WTC11 (cell line): ENCODE measurements around the gene IL27RA. TPM values are rescaled to one million over a fixed set of nuclear protein-coding genes. Genes with fewer than 3 reads are reported as not detected.
"Not testable (repeated sequence)": the region's sequence is repeated elsewhere in the genome, so short reads cannot be mapped to it uniquely, and the experiment has no call there.

ENCODE experiments used
- ATAC-seq: fragments of 200-7000 bp; cut with Tn5 transposase; 2 replicates; pipeline ENCODE4 v1.10.0; 2021; ENCODE audit warnings: mild to moderate bottlenecking, moderate library complexity
- CTCF ChIA-PET: fragments of 300-600 bp; sonication (Branson Sonifier 250); formaldehyde crosslinking; loops from one replicate; lab custom pipeline; 2021; ENCODE audit warnings: antibody characterized with exemption; lab: Charles Lee
- POLR2A ChIA-PET: fragments of 350-600 bp; sonication (Branson Sonifier 250); formaldehyde crosslinking; loops from one replicate; lab custom pipeline; 2021; ENCODE audit warnings: antibody characterized with exemption; lab: Charles Lee
- DNase-seq: peaks from one replicate; pipeline ENCODE4 v3.0.0; 2021; ENCODE audit warnings: low spot score
- H3K27ac Mint-ChIP-seq: 2 replicates; pipeline ENCODE4 v1.8.0; 2021; ENCODE audit warnings: mixed read lengths
- H3K27me3 Mint-ChIP-seq: 2 replicates; pipeline ENCODE4 v1.8.0; 2021; ENCODE audit warnings: low read depth, mild to moderate bottlenecking, moderate library complexity, mixed read lengths
- H3K36me3 Mint-ChIP-seq: 2 replicates; pipeline ENCODE4 v1.8.0; 2021; ENCODE audit warnings: mixed read lengths
- H3K4me1 Mint-ChIP-seq: 2 replicates; pipeline ENCODE4 v1.8.0; 2022; ENCODE audit warnings: mixed read lengths
- H3K4me3 Mint-ChIP-seq: 2 replicates; pipeline ENCODE4 v1.8.0; 2021; ENCODE audit warnings: mild to moderate bottlenecking, moderate library complexity, mixed read lengths
- H3K9me3 Mint-ChIP-seq: 2 replicates; pipeline ENCODE4 v1.8.0; 2021; ENCODE audit warnings: mixed read lengths
- ATF1 ChIP-seq: sonication (generic); formaldehyde crosslinking; IDR thresholded peaks from 2 replicates; pipeline ENCODE4 v1.8.1; 2023; ENCODE audit warnings: mild to moderate bottlenecking, moderate library complexity, missing genetic modification reagents
- ESRRA ChIP-seq: sonication (generic); formaldehyde crosslinking; IDR thresholded peaks from 2 replicates; pipeline ENCODE4 v1.8.1; 2022; ENCODE audit warnings: mild to moderate bottlenecking, missing genetic modification reagents, borderline replicate concordance
- MYBL2 ChIP-seq: sonication (generic); formaldehyde crosslinking; IDR thresholded peaks from 2 replicates; pipeline ENCODE4 v1.8.1; 2023; ENCODE audit warnings: mild to moderate bottlenecking, moderate library complexity, missing genetic modification reagents
- NFATC4 ChIP-seq: fragments of 250-450 bp; sonication (Bioruptor Pico); IDR thresholded peaks from 2 replicates; pipeline ENCODE4 v1.9.0; 2021; ENCODE audit warnings: mild to moderate bottlenecking
- RORB ChIP-seq: fragments of 250-450 bp; sonication (Bioruptor Pico); IDR thresholded peaks from 2 replicates; pipeline ENCODE4 v1.9.0; 2021; ENCODE audit warnings: mild to moderate bottlenecking
- SP1 ChIP-seq: sonication (generic); formaldehyde crosslinking; conservative IDR thresholded peaks from 2 replicates; pipeline ENCODE4 v1.8.1; 2022; ENCODE audit warnings: missing genetic modification reagents
- TEAD1 ChIP-seq: sonication (generic); formaldehyde crosslinking; IDR thresholded peaks from 2 replicates; pipeline ENCODE4 v1.8.0; 2022; ENCODE audit warnings: mild to moderate bottlenecking, missing genetic modification reagents
- ZNF317 ChIP-seq: sonication (generic); formaldehyde crosslinking; IDR thresholded peaks from 2 replicates; pipeline ENCODE4 v1.8.1; 2023; ENCODE audit warnings: low read depth, mild to moderate bottlenecking, moderate library complexity, missing genetic modification reagents, borderline replicate concordance
- total RNA-seq: library from RNA; stranded (reverse); gene quantifications from 3 replicates; pipeline ENCODE4 v1.2.3, GENCODE V29; 2021
- TF ChIP-seq, protein P1 (sequence below): sonication (generic); formaldehyde crosslinking; conservative IDR thresholded peaks from 2 replicates; pipeline ENCODE4 v1.8.1; 2022; ENCODE audit warnings: mild to moderate bottlenecking, missing genetic modification reagents
- TF ChIP-seq, protein P2 (sequence below): sonication (generic); formaldehyde crosslinking; IDR thresholded peaks from 2 replicates; pipeline ENCODE4 v1.8.0; 2023; ENCODE audit warnings: missing genetic modification reagents, mild to moderate bottlenecking, borderline replicate concordance
- TF ChIP-seq, protein P3 (sequence below): sonication (generic); formaldehyde crosslinking; IDR thresholded peaks from 2 replicates; pipeline ENCODE4 v1.8.1; 2023; ENCODE audit warnings: mild to moderate bottlenecking, moderate library complexity, missing genetic modification reagents
- TF ChIP-seq, protein P4 (sequence below): sonication (generic); formaldehyde crosslinking; IDR thresholded peaks from 2 replicates; pipeline ENCODE4 v1.8.1; 2023; ENCODE audit warnings: mild to moderate bottlenecking, missing genetic modification reagents, moderate library complexity
- TF ChIP-seq, protein P5 (sequence below): sonication (generic); formaldehyde crosslinking; IDR thresholded peaks from 2 replicates; pipeline ENCODE4 v1.8.1; 2022; ENCODE audit warnings: mild to moderate bottlenecking, moderate library complexity, missing genetic modification reagents
- TF ChIP-seq, protein P6 (sequence below): fragments of 250-450 bp; sonication (Bioruptor Pico); IDR thresholded peaks from 2 replicates; pipeline ENCODE4 v2.1.2; 2022; ENCODE audit warnings: mild to moderate bottlenecking, moderate library complexity

IL27RA gene
- total RNA-seq, 1 experiment from 2014 or later = 12.2 TPM

DNA sequence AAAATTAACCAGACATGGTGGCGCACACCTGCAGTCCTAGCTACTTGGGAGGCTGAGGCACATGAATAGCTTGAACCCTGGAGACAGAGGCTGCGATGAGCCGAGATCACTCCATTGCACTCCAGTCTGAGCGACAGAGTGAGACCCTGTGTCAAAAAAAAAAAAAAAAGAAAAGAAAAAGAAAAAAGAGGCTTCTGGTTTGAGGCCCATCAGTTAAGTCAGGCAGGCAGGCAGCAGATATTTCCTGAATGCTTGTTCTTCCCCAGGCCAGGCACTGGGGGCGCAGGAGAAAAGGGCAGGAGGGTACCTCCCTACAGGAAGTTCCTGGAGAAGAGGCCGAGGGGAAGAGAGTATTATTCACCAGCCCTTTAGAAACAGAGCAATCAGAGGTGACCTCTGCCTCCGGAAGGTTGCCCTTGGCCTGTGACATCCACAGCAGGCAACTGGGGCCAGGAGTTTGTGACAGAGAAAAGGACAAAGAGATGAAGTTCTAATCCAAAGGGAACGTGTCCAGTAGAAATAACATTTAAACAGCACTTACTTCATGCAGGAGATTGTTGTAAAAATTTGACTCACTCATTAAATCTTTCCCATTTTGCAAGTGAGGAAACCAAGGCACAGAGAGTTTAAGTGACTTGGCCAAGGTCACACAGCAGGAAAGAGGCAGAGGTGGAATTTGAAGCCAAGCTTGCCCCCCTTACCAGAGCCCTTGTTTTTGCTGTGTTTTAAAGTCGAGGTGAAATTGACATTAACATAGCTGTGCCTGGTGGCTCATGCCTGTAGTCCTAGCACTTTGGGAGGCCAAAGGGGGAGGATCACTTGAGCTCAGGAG is 7.9 kb upstream of the IL27RA start:
- Mint-ChIP-seq H3K27me3 (no peaks in the 10 kb centered on the region), H3K27ac (peak overlapping the region; percentile 99), H3K4me1 (peaks cover 5% of the 10 kb centered on the region), H3K36me3 (no peaks in the 10 kb centered on the region), H3K9me3 (no peaks in the 10 kb centered on the region), H3K4me3 (no peak overlapping the region)
- CTCF ChIA-PET = interaction anchor here (0.6 to 3.4 kb wide), 9 partner anchors 8 to 50 kb away, joined by 3 to 33 read pairs (median 5); partner anchors contain the start of gene IL27RA
- POLR2A ChIA-PET = interaction anchor here (1.2 kb wide), 1 partner anchor 89 kb away, joined by 3 read pairs; no protein-coding TSS in a partner anchor
- DNase-seq (peak; percentile 77), ATAC-seq (peak; percentile 97)
- TF ChIP-seq ESRRA (0 out of 2 replicates have a peak, but pooled peaks have one; percentile 44), TEAD1 (CRISPR knock-in tag) (no peak)

DNA sequence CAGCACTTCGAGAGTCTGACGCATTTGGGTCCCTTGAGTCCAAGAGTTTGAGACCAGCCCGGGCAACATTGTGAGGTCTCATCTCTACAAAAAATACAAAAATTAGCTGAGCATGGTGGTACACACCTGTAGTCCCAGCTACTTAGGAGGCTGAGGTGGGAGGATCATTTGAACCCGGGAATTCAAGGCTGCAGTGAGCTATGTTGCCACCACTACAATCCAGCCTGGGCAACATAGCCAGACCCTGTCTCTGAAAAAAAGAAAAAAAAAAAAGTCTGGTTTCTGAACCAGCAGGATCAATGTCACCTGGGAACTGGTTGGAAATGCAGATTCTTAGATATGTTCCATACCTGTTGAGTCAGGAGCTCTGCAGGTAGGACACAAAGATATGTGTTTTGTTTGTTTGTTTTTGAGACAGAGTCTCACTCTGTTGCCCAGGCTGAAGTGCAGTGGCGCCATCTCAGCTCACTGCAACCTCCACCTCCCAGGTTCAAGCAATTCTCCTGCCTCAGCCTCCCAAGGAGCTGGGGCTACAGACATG is 4.8 kb upstream of the IL27RA start:
- POLR2A ChIA-PET, H3K36me3 Mint-ChIP-seq: not testable (repeated sequence)

DNA sequence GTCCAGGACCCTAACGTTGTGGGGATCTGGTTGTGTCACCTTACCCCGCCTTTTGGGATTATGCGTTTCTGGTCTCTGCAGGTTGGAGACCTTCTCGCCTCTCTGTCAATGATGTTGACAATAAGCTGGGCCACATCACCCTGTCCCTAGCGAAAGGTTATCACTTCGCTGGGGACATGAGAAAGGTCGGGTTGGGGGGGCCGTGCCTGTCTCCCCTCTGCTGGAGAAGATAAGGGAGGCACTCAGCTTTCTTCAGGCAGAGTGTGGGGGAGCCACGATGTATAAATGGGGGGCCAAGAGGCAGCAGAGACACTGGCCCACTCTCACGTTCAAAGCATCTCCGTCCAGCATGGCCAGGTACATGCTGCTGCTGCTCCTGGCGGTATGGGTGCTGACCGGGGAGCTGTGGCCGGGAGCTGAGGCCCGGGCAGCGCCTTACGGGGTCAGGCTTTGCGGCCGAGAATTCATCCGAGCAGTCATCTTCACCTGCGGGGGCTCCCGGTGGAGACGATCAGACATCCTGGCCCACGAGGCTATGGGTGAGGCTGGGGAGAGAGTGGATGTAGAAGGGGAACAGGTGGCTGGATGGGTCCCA is 3.6 kb upstream of the IL27RA start, which contains the start of gene RLN3:
RLN3 (plus strand) TSS at position 293 of the 595 bp plus-strand sequence; CDS start at position 350, 57 bp downstream.
- POLR2A ChIA-PET = interaction anchor here (0.6 kb wide), 1 partner anchor 9 kb away, joined by 3 read pairs; no protein-coding TSS in a partner anchor
- Mint-ChIP-seq H3K4me1 (peaks cover 10% of the 10 kb centered on the region), H3K9me3 (no peaks in the 10 kb centered on the region), H3K27me3 (peaks cover 15% of the 10 kb centered on the region), H3K27ac (no peak within 1 kb of the TSS), H3K36me3 (no peaks in the 10 kb centered on the region), H3K4me3 (no peak within 1 kb of the TSS)
- CTCF ChIA-PET = interaction anchor here (1.1 to 3.0 kb wide), 4 partner anchors 27 to 166 kb away, joined by 4 to 12 read pairs (median 4); no protein-coding TSS in a partner anchor
- no peak for DNase-seq
- TF ChIP-seq, protein P1, sequence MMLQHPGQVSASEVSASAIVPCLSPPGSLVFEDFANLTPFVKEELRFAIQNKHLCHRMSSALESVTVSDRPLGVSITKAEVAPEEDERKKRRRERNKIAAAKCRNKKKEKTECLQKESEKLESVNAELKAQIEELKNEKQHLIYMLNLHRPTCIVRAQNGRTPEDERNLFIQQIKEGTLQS (CRISPR knock-in tag) = no peak
- TF ChIP-seq ATF1 (CRISPR knock-in tag) (no peak), RORB (no peak)
- TF ChIP-seq, protein P2, sequence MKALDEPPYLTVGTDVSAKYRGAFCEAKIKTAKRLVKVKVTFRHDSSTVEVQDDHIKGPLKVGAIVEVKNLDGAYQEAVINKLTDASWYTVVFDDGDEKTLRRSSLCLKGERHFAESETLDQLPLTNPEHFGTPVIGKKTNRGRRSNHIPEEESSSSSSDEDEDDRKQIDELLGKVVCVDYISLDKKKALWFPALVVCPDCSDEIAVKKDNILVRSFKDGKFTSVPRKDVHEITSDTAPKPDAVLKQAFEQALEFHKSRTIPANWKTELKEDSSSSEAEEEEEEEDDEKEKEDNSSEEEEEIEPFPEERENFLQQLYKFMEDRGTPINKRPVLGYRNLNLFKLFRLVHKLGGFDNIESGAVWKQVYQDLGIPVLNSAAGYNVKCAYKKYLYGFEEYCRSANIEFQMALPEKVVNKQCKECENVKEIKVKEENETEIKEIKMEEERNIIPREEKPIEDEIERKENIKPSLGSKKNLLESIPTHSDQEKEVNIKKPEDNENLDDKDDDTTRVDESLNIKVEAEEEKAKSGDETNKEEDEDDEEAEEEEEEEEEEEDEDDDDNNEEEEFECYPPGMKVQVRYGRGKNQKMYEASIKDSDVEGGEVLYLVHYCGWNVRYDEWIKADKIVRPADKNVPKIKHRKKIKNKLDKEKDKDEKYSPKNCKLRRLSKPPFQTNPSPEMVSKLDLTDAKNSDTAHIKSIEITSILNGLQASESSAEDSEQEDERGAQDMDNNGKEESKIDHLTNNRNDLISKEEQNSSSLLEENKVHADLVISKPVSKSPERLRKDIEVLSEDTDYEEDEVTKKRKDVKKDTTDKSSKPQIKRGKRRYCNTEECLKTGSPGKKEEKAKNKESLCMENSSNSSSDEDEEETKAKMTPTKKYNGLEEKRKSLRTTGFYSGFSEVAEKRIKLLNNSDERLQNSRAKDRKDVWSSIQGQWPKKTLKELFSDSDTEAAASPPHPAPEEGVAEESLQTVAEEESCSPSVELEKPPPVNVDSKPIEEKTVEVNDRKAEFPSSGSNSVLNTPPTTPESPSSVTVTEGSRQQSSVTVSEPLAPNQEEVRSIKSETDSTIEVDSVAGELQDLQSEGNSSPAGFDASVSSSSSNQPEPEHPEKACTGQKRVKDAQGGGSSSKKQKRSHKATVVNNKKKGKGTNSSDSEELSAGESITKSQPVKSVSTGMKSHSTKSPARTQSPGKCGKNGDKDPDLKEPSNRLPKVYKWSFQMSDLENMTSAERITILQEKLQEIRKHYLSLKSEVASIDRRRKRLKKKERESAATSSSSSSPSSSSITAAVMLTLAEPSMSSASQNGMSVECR (CRISPR knock-in tag) = no peak
- ATAC-seq = no peak

More for the DNA sequence above, 4.8 kb upstream of the IL27RA start:
- CTCF ChIA-PET = interaction anchor here (3.0 kb wide), 1 partner anchor 32 kb away, joined by 12 read pairs; no protein-coding TSS in a partner anchor
- DNase-seq, H3K4me1 Mint-ChIP-seq, H3K27ac Mint-ChIP-seq, H3K4me3 Mint-ChIP-seq, H3K9me3 Mint-ChIP-seq, ATAC-seq: not testable (repeated sequence)
- H3K27me3 Mint-ChIP-seq = peaks cover 15% of the 10 kb centered on the region

DNA sequence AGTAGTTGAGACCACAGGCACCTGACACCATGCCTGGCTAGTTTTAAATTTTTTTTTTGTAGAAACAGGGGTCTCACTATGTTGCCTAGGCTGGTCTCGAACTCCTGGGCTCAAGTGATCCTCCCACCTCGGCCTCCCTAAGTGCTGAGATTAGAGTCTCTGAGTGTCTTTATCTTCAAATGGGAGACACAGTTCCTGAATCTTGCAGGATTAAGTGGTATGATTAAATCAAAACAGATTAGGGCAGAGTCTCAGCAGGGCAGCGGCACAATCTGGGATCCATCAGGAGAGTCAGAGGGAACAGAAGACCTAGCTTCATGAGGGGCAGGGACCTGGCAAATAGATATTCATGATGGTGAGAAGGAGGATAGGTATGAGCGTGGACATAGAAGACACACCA is 2.7 kb upstream of the IL27RA start:
- Mint-ChIP-seq H3K4me1 (peaks cover 6% of the 10 kb centered on the region), H3K27ac (no peak overlapping the region), H3K9me3 (no peaks in the 10 kb centered on the region), H3K27me3 (peaks cover 15% of the 10 kb centered on the region), H3K36me3 (no peaks in the 10 kb centered on the region), H3K4me3 (no peak overlapping the region)
- CTCF ChIA-PET = interaction anchor here (1.1 to 1.4 kb wide), 3 partner anchors 26 to 167 kb away, joined by 4 to 5 read pairs (median 4); no protein-coding TSS in a partner anchor
- DNase-seq = no peak
- no peak for ATAC-seq
- POLR2A ChIA-PET = no interaction called here
- TF ChIP-seq, protein P3, sequence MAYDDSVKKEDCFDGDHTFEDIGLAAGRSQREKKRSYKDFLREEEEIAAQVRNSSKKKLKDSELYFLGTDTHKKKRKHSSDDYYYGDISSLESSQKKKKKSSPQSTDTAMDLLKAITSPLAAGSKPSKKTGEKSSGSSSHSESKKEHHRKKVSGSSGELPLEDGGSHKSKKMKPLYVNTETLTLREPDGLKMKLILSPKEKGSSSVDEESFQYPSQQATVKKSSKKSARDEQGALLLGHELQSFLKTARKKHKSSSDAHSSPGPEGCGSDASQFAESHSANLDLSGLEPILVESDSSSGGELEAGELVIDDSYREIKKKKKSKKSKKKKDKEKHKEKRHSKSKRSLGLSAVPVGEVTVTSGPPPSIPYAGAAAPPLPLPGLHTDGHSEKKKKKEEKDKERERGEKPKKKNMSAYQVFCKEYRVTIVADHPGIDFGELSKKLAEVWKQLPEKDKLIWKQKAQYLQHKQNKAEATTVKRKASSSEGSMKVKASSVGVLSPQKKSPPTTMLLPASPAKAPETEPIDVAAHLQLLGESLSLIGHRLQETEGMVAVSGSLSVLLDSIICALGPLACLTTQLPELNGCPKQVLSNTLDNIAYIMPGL (CRISPR knock-in tag) = no peak
- TF ChIP-seq SP1 (no peak), ZNF317 (CRISPR knock-in tag) (no peak), MYBL2 (CRISPR knock-in tag) (no peak), NFATC4 (CRISPR knock-in tag) (no peak)
- TF ChIP-seq, protein P4, sequence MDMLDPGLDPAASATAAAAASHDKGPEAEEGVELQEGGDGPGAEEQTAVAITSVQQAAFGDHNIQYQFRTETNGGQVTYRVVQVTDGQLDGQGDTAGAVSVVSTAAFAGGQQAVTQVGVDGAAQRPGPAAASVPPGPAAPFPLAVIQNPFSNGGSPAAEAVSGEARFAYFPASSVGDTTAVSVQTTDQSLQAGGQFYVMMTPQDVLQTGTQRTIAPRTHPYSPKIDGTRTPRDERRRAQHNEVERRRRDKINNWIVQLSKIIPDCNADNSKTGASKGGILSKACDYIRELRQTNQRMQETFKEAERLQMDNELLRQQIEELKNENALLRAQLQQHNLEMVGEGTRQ (CRISPR knock-in tag) = no peak
- TF ChIP-seq, protein P5, sequence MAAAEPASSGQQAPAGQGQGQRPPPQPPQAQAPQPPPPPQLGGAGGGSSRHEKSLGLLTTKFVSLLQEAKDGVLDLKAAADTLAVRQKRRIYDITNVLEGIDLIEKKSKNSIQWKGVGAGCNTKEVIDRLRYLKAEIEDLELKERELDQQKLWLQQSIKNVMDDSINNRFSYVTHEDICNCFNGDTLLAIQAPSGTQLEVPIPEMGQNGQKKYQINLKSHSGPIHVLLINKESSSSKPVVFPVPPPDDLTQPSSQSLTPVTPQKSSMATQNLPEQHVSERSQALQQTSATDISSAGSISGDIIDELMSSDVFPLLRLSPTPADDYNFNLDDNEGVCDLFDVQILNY (CRISPR knock-in tag) = no peak
- TF ChIP-seq, protein P6, sequence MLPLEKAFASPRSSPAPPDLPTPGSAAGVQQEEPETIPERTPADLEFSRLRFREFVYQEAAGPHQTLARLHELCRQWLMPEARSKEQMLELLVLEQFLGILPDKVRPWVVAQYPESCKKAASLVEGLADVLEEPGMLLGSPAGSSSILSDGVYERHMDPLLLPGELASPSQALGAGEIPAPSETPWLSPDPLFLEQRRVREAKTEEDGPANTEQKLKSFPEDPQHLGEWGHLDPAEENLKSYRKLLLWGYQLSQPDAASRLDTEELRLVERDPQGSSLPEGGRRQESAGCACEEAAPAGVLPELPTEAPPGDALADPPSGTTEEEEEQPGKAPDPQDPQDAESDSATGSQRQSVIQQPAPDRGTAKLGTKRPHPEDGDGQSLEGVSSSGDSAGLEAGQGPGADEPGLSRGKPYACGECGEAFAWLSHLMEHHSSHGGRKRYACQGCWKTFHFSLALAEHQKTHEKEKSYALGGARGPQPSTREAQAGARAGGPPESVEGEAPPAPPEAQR (CRISPR knock-in tag) = no peak
